Fibroblast of mammary gland (primary cell): ENCODE results near the gene FREY1.

Experiments
- DNase-seq: peaks from one replicate; pipeline ENCODE4 v3.0.0-alpha.2; 2010; ENCODE audit warnings: low read depth
- H3K4me3 ChIP-seq: 2 replicates; pipeline ENCODE4 v1.5.1; 2011; ENCODE audit warnings: low read depth, mild to moderate bottlenecking, low read length, moderate library complexity; ENCODE audit not compliant: control insufficient read depth
- CTCF ChIP-seq: conservative IDR thresholded peaks from 2 replicates; pipeline ENCODE4 v1.5.1; 2011; ENCODE audit warnings: low read depth, low read length, inconsistent platforms; ENCODE audit not compliant: control insufficient read depth, insufficient read depth

Gene FREY1

GRCh38 chr11:45925550-45925949 lies 18.5 kb upstream of the FREY1 start:
- DNase-seq: no peak
- no peak overlapping the region for H3K4me3 ChIP-seq
- no peak for TF ChIP-seq CTCF

DNA sequence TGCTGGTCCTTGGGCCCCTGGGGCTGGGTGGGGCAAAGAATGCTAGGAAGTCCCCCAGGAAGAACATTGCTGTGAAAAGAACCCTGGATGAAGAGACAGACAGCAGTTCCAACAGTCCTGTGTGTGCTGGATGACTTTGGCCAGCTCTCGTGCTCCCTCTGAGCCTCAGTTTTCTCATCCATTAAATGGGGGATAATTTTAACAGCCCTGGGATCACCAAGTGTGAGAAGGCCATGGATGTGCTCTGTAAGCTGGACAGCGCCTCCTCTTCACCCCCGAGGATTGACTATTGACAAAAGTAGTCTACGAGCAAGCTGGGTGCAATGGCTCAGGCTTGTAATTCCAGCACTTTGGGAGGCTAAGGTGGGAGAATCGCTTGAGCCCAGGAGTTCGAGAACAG lies 17.9 kb upstream of the FREY1 start:
- no peak for TF ChIP-seq CTCF
- no peak overlapping the region for H3K4me3 ChIP-seq
- DNase-seq: no peak

DNA sequence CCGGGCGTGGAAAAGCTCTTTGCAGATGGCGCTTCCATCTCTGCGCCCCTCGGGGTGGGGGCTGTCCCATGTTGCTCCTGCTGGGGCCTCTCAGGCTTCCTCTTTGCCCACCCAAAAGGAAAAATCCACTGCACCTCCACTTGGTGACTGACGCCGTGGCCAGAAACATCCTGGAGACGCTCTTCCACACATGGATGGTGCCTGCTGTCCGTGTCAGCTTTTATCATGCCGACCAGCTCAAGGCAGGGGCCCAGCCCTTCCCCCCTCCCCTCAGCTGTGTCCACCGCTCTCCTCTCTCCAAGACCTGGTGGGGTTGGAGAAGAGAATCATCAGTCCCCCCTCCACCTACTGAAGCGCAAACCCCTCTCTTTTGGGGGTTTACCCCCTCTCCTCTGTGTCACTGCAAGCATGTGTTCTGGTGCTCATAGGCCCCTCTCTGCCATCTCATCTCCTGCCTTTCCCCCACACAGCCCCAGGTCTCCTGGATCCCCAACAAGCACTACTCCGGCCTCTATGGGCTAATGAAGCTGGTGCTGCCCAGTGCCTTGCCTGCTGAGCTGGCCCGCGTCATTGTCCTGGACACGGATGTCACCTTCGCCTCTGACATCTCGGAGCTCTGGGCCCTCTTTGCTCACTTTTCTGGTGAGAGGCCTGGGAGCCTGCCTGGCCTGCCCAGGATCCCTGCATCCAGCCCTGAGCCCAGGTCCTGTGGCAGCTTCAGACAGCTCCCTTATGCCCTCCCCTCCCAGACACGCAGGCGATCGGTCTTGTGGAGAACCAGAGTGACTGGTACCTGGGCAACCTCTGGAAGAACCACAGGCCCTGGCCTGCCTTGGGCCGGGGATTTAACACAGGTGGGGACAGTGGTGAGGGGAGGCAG lies 17.2 kb upstream of the FREY1 start:
- DNase-seq: no peak
- H3K4me3 ChIP-seq: no peak overlapping the region
- TF ChIP-seq CTCF: no peak

DNA sequence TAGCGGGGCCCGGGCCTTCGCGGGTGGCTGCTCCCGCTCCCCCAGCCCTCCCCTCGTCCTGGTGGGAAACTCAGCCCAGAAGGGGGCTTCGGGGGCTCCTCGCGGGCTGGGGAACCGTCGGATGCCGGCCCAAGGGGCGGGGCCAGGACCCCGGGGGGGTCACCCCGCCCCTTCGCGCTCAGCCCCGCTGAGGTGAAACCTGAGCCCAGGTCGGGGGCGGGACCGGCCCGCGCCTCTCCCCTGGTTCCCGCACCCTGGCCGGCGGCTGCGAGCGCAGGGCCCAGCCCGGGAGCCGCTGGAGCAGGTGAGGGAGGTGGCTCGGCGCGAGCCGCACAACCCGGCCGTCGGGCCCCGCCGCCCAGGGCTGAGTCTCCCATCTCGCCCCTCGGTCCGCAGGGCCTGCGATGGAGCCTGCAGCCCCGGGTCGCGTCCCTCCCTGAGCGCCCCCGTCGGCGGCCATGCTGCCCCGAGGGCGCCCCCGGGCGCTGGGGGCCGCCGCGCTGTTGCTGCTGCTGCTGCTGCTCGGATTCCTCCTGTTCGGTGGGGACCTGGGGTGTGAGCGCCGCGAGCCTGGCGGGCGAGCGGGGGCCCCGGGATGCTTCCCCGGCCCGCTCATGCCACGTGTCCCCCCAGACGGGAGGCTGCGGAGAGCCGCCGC lies 15.5 kb upstream of the FREY1 start, which contains the start of gene LARGE2:
Gene LARGE2 (plus strand): TSS at position 232 of the 658 bp plus-strand sequence. CDS start 227 bp downstream, at position 459.
- DNase-seq: no peak
- no peak for TF ChIP-seq CTCF
- H3K4me3 ChIP-seq: no peak within 1 kb of the TSS

DNA sequence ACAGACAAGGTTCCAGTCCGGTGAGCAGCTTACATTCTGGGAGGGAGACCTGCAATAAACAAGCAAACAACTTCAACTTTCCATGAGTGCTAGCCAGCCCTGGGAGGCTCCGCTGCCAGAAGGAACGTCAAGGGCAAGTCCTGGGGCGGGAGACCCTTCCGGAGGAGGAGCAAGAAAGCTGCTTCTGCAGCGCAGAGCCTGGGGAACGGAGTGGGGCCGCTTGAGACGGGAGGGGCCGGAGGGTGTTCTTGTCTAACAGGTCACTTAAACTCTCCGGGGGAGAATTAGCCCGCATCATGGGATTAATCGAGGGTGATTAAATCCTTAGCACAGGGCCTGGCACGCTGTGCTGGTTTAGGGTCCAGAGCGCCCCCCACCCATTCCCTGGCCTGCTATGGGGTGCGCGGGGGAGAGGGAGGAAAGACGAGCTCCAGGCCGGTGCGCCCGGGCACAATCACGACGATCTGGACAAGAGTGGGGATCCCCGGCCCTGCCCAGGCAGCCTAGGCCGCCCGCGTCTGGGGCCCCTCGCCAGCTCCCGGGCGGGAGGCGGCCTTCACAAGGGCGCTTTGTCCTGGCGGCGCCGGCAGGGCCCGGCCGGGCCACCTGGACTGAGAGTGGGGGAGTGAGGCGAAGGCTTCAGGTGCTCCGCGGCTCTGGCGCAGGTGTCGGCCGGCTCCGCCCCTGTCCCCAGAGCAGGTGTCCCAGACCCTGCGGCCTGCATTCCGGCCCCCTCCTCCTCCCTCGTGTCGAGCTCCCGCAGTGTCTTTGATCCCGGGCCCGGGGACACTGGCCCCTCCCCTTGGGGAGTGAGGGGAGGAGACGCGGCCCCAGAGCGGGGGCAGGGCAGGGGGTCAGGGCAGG lies 14.7 kb upstream of the FREY1 start:
- no peak overlapping the region for H3K4me3 ChIP-seq
- no peak for DNase-seq
- no peak for TF ChIP-seq CTCF
